K562 (cell line): ENCODE results near the gene CAPN5. TPM values are rescaled to one million over a fixed set of nuclear protein-coding genes. Genes with fewer than 3 reads are reported as not detected.

Experiments
- ATAC-seq: fragments of 200-7000 bp; cut with Tn5 transposase; 3 replicates; pipeline ENCODE4 v1.9.1; 2020; ENCODE audit warnings: moderate library complexity
- BruUV-seq: library from RNA; stranded (reverse); fragments of 400-500 nt; replicated peaks from 2 replicates; lab custom pipeline; 2021; lab: Mats Ljungman, UMichigan
- CTCF ChIA-PET: fragments of 300-600 bp; formaldehyde crosslinking; extraction: SDS; loops from one replicate; lab custom pipeline; 2021; ENCODE audit warnings: low intra/inter-chr PET ratio; lab: Yijun Ruan, JAX
- POLR2A ChIA-PET: fragments of 300-600, 350-650 bp; sonication (Branson Sonifier 250); formaldehyde crosslinking; extraction: SDS; loops from one replicate; lab custom pipeline; 2021; ENCODE audit warnings: antibody characterized with exemption, inconsistent platforms; lab: Yijun Ruan, JAX
- DNase-seq, 4 experiments: peaks; one replicate each; pipeline versions ENCODE4 v3.0.0 to v3.0.0-alpha.2; 2011 to 2018; ENCODE audit warnings: low spot score in 3 of 4, mixed read lengths in 3 of 4; ENCODE audit errors: extremely low read depth in 1 of 4
- FAIRE-seq: peaks from 2 replicates; lab custom pipeline; 2011; peaks lifted over from hg19 to GRCh38; lab: Jason Lieb, UNC
- H2AFZ ChIP-seq: 2 replicates; pipeline ENCODE4 v1.6.0; 2011; ENCODE audit warnings: low read depth, low read length, control low read depth, inconsistent platforms
- H3K27ac ChIP-seq: fragments of 200-600 bp; 3 replicates; pipeline ENCODE4 v1.8.0; 2011; ENCODE audit warnings: low read depth, mild to moderate bottlenecking, control low read depth, inconsistent platforms, low read length, moderate library complexity, mixed read lengths; ENCODE audit errors: extremely low read depth
- H3K27me3 ChIP-seq, 2 experiments: fragments of 300-600 bp in 1 of 2; 2 replicates in 1 of 2; 3 replicates in 1 of 2; pipeline versions ENCODE4 v1.6.0 to v1.8.0; 2011; ENCODE audit warnings: inconsistent platforms in 2 of 2, low read length in 2 of 2, mild to moderate bottlenecking in 1 of 2, mixed read lengths in 1 of 2, moderate library complexity in 1 of 2; ENCODE audit not compliant: control insufficient read depth in 2 of 2, insufficient read depth in 2 of 2
- H3K36me3 ChIP-seq: fragments of 300-600 bp; 3 replicates; pipeline ENCODE4 v1.8.0; 2011; ENCODE audit warnings: mild to moderate bottlenecking, low read length, inconsistent platforms; ENCODE audit not compliant: control insufficient read depth, insufficient read depth
- H3K4me1 ChIP-seq, 2 experiments: fragments of 200-600 bp in 1 of 2; replicated peaks in 1 of 2; 2 replicates in 1 of 2; 3 replicates in 1 of 2; pipeline versions ENCODE4 v1.5.1 to v1.8.0; 2011; ENCODE audit warnings: inconsistent platforms in 2 of 2, low read length in 2 of 2, mild to moderate bottlenecking in 1 of 2, mixed read lengths in 1 of 2, moderate library complexity in 1 of 2; ENCODE audit not compliant: control insufficient read depth in 2 of 2, insufficient read depth in 2 of 2
- H3K4me2 ChIP-seq: 2 replicates; pipeline ENCODE4 v1.6.1; 2011; ENCODE audit warnings: low read length, control low read depth, inconsistent platforms, mixed read lengths; ENCODE audit not compliant: insufficient read depth
- H3K4me3 ChIP-seq: fragments of 200-600 bp; sonication (generic), shearing (Covaris generic); 2 replicates; pipeline ENCODE4 v1.5.1; 2016; ENCODE audit warnings: control low read depth, inconsistent platforms
- H3K79me2 ChIP-seq: fragments of 200-600 bp; 3 replicates; pipeline ENCODE4 v1.8.0; 2011; ENCODE audit warnings: low read length, inconsistent platforms; ENCODE audit not compliant: control insufficient read depth, insufficient read depth
- H3K9ac ChIP-seq, 2 experiments: 2 replicates each; pipeline versions ENCODE4 v1.6.0 to v1.6.1; 2011; ENCODE audit warnings: low read depth in 2 of 2, low read length in 2 of 2, control low read depth in 1 of 2, inconsistent platforms in 1 of 2, mild to moderate bottlenecking in 1 of 2, mixed read lengths in 1 of 2; ENCODE audit not compliant: insufficient read depth in 1 of 2
- H3K9me1 ChIP-seq: one replicate; pipeline ENCODE4 v1.6.0; 2011; ENCODE audit warnings: inconsistent platforms, mild to moderate bottlenecking, low read length, moderate library complexity; ENCODE audit not compliant: control insufficient read depth, insufficient read depth
- H3K9me3 ChIP-seq: replicated peaks from 2 replicates; pipeline ENCODE4 v1.5.1; 2011; ENCODE audit warnings: low read depth, low read length, inconsistent platforms; ENCODE audit not compliant: control insufficient read depth, insufficient read depth
- H4K20me1 ChIP-seq: replicated peaks from 2 replicates; pipeline ENCODE4 v1.6.1; 2011; ENCODE audit warnings: low read length, inconsistent platforms, mixed read lengths; ENCODE audit not compliant: control insufficient read depth, insufficient read depth
- KLF6 ChIP-seq: fragments of 250-450 bp; sonication (Bioruptor Pico); IDR thresholded peaks from 2 replicates; pipeline ENCODE4 v1.4.0; 2020; ENCODE audit warnings: mild to moderate bottlenecking, moderate library complexity, borderline replicate concordance
- NFIC ChIP-seq: fragments of 450-650 bp; IDR thresholded peaks from 2 replicates; pipeline ENCODE4 v1.6.1; 2017; ENCODE audit warnings: mild to moderate bottlenecking, inconsistent platforms
- ZNF79 ChIP-seq: fragments of 250-450 bp; sonication (Bioruptor Pico); IDR thresholded peaks from 2 replicates; pipeline ENCODE4 v1.4.0; 2020; ENCODE audit warnings: low read depth, mild to moderate bottlenecking, moderate library complexity
- WGBS: fragments of 100-300 bp; shearing (Covaris generic); methylation state at CpG from one replicate; pipeline ENCODE4 v1.1.6; 2016; ENCODE audit warnings: low coverage, mixed read lengths; ENCODE audit not compliant: insufficient coverage; ENCODE audit errors: missing lambda C conversion rate; 5-methylcytosine and 5-hydroxymethylcytosine counted together
- in situ Hi-C: fragments of 300-500 bp; cut with MboI; formaldehyde crosslinking; loops from 4 replicates; pipeline ENCODE4 v1.15.0; 2018; ENCODE audit warnings: inconsistent platforms, mixed read lengths
- intact Hi-C: fragments of 100-400 bp; cut with micrococcal nuclease; formaldehyde crosslinking; loops from 2 replicates; pipeline ENCODE4 v1.14.2; 2022
- polyA plus RNA-seq, 8 experiments: library from polyadenylated mRNA; depleted of rRNA in 4 of 8; stranded (reverse) in 5 of 8; unstranded in 3 of 8; fragments of >200 nt; fragmentation: Nextera tagmentation in 2 of 8; fragmentation: Illumina TruSeq in 1 of 8; extraction: Ambion mirVana in 2 of 8; extraction: Trizol in 1 of 8; gene quantifications; 2 replicates each; pipeline versions ENCODE4 v1.2.1 to v1.2.3, GENCODE V29; 2011 to 2014; ENCODE audit warnings: inconsistent platforms in 1 of 8, missing spikeins in 1 of 8
- total RNA-seq, 7 experiments: library from RNA; depleted of rRNA in 6 of 7; stranded (reverse); fragments of >200 nt in 6 of 7; fragmentation: Illumina TruSeq in 2 of 7; extraction: Trizol in 2 of 7; gene quantifications; 2 replicates each; pipeline versions ENCODE4 v1.2.1 to v1.2.3, GENCODE V29; 2011 to 2021; ENCODE audit warnings: low replicate concordance in 1 of 7
- TF ChIP-seq, protein P1 (sequence below): fragments of 250-450 bp; sonication (Bioruptor Pico); IDR thresholded peaks from 2 replicates; pipeline ENCODE4 v1.4.0; 2020

The CAPN5 gene
- total and polyA plus RNA-seq, 9 of the 15 experiments (the other 6 are each of a cell fraction or from before 2014, with no cell fraction given), result 0.04 to 0.44 (median 0.14) TPM; not detected in 2

DNA sequence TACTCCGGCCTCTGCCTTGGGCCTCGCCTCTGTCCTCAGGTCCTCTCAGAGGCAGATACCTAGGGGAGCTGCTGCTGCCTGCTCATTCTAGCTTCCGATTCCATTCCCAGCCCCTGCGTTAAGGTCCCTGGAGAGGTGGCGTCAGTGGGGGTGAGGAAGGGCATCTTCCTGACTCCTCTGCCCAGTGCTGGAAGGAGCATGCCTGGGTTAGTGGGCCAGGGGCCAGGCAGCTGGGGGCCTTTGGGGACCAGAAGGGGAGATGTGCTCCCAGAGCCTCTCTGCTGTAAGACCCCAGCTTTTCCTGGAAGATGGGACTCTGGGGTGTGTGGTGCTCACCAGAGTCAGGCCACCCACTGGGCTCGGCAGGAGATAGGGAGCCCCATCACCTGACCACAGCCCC, 57.7 kb downstream of the CAPN5 start (continued):
- TF ChIP-seq, protein P1, sequence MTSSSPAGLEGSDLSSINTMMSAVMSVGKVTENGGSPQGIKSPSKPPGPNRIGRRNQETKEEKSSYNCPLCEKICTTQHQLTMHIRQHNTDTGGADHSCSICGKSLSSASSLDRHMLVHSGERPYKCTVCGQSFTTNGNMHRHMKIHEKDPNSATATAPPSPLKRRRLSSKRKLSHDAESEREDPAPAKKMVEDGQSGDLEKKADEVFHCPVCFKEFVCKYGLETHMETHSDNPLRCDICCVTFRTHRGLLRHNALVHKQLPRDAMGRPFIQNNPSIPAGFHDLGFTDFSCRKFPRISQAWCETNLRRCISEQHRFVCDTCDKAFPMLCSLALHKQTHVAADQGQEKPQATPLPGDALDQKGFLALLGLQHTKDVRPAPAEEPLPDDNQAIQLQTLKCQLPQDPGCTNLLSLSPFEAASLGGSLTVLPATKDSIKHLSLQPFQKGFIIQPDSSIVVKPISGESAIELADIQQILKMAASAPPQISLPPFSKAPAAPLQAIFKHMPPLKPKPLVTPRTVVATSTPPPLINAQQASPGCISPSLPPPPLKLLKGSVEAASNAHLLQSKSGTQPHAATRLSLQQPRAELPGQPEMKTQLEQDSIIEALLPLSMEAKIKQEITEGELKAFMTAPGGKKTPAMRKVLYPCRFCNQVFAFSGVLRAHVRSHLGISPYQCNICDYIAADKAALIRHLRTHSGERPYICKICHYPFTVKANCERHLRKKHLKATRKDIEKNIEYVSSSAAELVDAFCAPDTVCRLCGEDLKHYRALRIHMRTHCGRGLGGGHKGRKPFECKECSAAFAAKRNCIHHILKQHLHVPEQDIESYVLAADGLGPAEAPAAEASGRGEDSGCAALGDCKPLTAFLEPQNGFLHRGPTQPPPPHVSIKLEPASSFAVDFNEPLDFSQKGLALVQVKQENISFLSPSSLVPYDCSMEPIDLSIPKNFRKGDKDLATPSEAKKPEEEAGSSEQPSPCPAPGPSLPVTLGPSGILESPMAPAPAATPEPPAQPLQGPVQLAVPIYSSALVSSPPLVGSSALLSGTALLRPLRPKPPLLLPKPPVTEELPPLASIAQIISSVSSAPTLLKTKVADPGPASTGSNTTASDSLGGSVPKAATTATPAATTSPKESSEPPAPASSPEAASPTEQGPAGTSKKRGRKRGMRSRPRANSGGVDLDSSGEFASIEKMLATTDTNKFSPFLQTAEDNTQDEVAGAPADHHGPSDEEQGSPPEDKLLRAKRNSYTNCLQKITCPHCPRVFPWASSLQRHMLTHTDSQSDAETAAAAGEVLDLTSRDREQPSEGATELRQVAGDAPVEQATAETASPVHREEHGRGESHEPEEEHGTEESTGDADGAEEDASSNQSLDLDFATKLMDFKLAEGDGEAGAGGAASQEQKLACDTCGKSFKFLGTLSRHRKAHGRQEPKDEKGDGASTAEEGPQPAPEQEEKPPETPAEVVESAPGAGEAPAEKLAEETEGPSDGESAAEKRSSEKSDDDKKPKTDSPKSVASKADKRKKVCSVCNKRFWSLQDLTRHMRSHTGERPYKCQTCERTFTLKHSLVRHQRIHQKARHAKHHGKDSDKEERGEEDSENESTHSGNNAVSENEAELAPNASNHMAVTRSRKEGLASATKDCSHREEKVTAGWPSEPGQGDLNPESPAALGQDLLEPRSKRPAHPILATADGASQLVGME (CRISPR knock-in tag), result no peak
- no peak for TF ChIP-seq ZNF79

DNA sequence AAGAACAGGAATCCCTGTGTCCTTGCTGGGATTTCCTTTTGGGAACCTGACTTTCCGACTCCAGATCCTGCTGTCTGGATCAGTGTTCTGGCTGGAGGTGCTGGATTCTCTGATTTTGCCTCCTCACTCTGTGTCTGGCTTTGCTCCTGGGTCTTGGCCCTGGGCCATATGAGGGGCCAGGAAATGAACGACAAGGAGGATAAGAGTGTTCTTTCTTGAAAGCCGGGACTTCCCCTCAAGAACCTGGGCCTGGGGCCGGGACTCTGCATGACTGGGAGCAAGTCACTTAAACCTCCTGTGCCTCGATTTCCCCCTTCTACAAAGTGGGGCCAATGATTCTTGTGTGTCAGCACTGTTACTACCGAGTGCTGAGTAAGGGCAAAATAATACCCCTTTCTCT, 58.4 kb downstream of the CAPN5 start:
- Histone ChIP-seq H3K79me2 (no peaks in the 10 kb centered on the region), H3K9ac (no peak overlapping the region), H3K4me1 (peaks cover 0 to 21% of the 10 kb centered on the region in 2 experiments; a peak in 2 of 5 replicates), H2AFZ (no peak overlapping the region), H4K20me1 (peaks cover 11% of the 10 kb centered on the region; the same call in 1 of the 2 replicates), H3K27ac (no peak overlapping the region), H3K9me3 (no peaks in the 10 kb centered on the region), H3K9me1 (no peaks in the 10 kb centered on the region), H3K4me3 (no peak overlapping the region), H3K27me3 (peaks cover 7 to 56% of the 10 kb centered on the region in 2 experiments; a peak in 4 of 5 replicates), H3K4me2 (no peak overlapping the region), H3K36me3 (no peaks in the 10 kb centered on the region)
- DNase-seq (no peak), ATAC-seq (no peak), FAIRE-seq (no peak)
- in situ Hi-C loops (no loop called here), intact Hi-C loops (no loop called here)
- POLR2A ChIA-PET, result no interaction called here
- WGBS, result 2% methylated on average over 6 of the region's 6 CpGs
- CTCF ChIA-PET, result no interaction called here
- no TSS peak for BruUV-seq
- TF ChIP-seq KLF6, result no peak
- peak; percentile 28; the same call in 1 of the 2 replicates for TF ChIP-seq NFIC
